Astrocyte (in vitro differentiated cells and primary cell): ENCODE measurements around the gene HTR3B.

Experiments
- CTCF ChIP-seq: IDR thresholded peaks from 2 replicates; pipeline ENCODE4 v1.5.1; 2011; ENCODE audit warnings: low read depth, mild to moderate bottlenecking, inconsistent platforms, low read length, moderate library complexity; ENCODE audit not compliant: insufficient read depth
- EZH2 ChIP-seq: IDR thresholded peaks from 2 replicates; pipeline ENCODE4 v1.6.1; 2012; ENCODE audit warnings: mild to moderate bottlenecking, low read length, inconsistent platforms; ENCODE audit not compliant: insufficient read depth

GRCh38 chr11:113907152-113907551 lies 2.6 kb downstream of the HTR3B start:
- TF ChIP-seq CTCF (no peak), EZH2 (no peak)
